ENCODE results near the gene CARD14.
A peak's percentile ranks its signal among the peaks of the same experiment; 100 is the strongest.

The CARD14 gene

DNA sequence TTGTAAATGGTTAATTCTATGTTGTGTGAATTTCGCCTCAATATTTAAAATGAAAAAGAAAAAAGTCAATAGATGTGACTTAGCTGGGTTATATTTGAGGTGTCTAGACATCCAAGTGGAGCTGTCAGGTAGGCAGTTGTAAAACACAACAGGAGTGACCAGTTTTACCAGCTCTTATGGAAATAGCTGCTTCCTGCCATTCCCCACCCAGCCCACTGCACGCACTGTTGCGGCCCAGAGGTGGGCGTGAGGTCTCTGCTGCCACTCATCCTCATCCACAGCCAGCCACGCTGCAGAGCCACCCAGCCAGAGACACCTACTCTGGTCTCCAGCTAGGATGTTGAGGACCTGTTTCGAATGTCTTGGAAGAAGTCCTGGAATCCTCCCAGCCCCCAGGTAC, 3.4 kb upstream of the CARD14 start:
- peaks cover 0 to 3% of the 10 kb centered on the region in 2 donors for H3K27me3 ChIP-seq (ENCODE audit: control insufficient read depth in 2 of 2, insufficient read depth in 2 of 2, low read length in 2 of 2)
- no peaks in the 10 kb centered on the region for H3K9me3 ChIP-seq (ENCODE audit: control insufficient read depth in 2 of 2, low read length in 2 of 2)
- no peak overlapping the region for H3K9ac ChIP-seq (ENCODE audit: low read depth in 1 of 2, low read length in 2 of 2)
- no peaks in the 10 kb centered on the region for H3K36me3 ChIP-seq (ENCODE audit: control insufficient read depth in 2 of 2, insufficient read depth in 2 of 2, low read length in 2 of 2)
- H3K4me3 ChIP-seq (ENCODE audit: low read length in 2 of 2), result no peak overlapping the region
- no peaks in the 10 kb centered on the region for H3K4me1 ChIP-seq (ENCODE audit: control insufficient read depth in 2 of 2, insufficient read depth in 2 of 2, low read length in 2 of 2)
- H3K27ac ChIP-seq (ENCODE audit: low read depth in 2 of 2, low read length in 2 of 2), result no peak overlapping the region

DNA sequence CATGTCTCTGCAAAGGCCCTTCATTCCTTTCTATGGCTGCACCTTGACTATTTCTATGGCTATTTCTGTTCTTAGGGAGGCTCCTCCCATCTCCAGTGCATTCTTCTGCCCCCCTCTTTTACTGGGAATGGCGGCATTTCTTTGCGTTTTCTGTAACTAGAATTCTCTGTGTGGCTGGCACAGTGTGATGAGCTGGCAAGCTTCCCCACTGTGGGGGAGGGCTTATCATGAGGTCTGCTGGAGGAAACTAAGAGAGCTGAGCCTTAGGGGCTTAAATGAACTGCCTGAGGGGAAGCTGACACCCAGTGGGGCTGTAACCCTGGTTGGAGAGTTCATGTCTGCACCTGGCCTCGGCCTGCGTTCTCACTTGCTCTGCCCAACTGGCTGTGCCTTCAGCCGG, 1.5 kb upstream of the CARD14 start:
- H3K36me3 ChIP-seq (ENCODE audit: control insufficient read depth in 2 of 2, insufficient read depth in 2 of 2, low read length in 2 of 2), result no peaks in the 10 kb centered on the region

DNA sequence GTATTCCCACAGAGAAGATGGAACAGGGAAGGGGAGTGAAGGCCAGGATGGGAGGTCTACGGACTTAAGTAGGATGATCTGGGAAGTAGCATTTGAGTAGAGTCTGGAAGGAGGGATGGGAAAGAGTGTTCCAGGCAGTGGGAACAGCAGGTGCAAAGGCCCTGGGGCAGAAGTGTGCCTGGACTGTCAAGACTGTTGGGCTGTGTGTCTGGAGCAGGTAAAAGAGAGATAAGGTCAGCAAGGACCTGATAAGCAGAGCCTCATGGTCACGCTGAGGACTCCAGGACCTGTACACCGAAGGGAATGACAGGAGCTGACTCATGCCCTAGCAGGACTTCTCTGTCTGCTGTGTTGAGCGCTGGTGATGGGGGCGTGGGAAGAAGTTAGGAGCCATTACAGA, 723 bp upstream of the CARD14 start:
- H3K4me1 ChIP-seq (ENCODE audit: control insufficient read depth in 2 of 2, insufficient read depth in 2 of 2, low read length in 2 of 2), result no peaks in the 10 kb centered on the region
- H3K27me3 ChIP-seq (ENCODE audit: control insufficient read depth in 2 of 2, insufficient read depth in 2 of 2, low read length in 2 of 2), result peaks cover 0 to 3% of the 10 kb centered on the region in 2 donors
- no peak overlapping the region for H3K4me3 ChIP-seq (ENCODE audit: low read length in 2 of 2)
- no peaks in the 10 kb centered on the region for H3K36me3 ChIP-seq (ENCODE audit: control insufficient read depth in 2 of 2, insufficient read depth in 2 of 2, low read length in 2 of 2)
- no peak overlapping the region for H3K27ac ChIP-seq (ENCODE audit: low read depth in 2 of 2, low read length in 2 of 2)
- H3K9ac ChIP-seq (ENCODE audit: low read depth in 1 of 2, low read length in 2 of 2), result no peak overlapping the region
- no peaks in the 10 kb centered on the region for H3K9me3 ChIP-seq (ENCODE audit: control insufficient read depth in 2 of 2, low read length in 2 of 2)

More for the DNA sequence above, 1.5 kb upstream of the CARD14 start:
- Histone ChIP-seq H3K27me3 (ENCODE audit: control insufficient read depth in 2 of 2, insufficient read depth in 2 of 2, low read length in 2 of 2) (peaks cover 0 to 3% of the 10 kb centered on the region in 2 donors), H3K9me3 (ENCODE audit: control insufficient read depth in 2 of 2, low read length in 2 of 2) (no peaks in the 10 kb centered on the region), H3K4me3 (ENCODE audit: low read length in 2 of 2) (no peak overlapping the region), H3K4me1 (ENCODE audit: control insufficient read depth in 2 of 2, insufficient read depth in 2 of 2, low read length in 2 of 2) (no peaks in the 10 kb centered on the region), H3K27ac (ENCODE audit: low read depth in 2 of 2, low read length in 2 of 2) (no peak overlapping the region), H3K9ac (ENCODE audit: low read depth in 1 of 2, low read length in 2 of 2) (no peak overlapping the region)

DNA sequence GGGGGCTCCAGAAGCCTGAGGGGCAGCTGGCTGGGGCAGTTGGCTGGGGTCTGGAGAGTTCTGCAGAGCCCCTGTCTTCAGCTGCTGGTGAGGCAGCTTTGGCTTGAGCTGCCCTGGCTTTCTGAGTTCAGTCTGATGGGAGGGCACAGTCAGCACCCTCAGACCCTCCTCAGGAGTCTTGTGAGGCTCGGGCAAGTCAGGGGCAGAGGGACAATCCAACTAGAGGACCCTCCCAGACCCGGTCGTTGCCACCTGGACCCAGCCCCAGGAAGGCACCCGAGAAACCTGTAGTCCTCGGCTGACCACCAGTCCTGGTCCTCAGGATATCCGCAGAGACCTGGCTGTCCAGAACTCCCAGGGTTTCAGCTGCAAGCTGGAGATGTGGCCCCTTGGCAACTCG, 1.9 kb downstream of the CARD14 start:
- Histone ChIP-seq H3K27ac (ENCODE audit: low read depth in 2 of 2, low read length in 2 of 2) (no peak overlapping the region), H3K9ac (ENCODE audit: low read depth in 1 of 2, low read length in 2 of 2) (no peak overlapping the region), H3K36me3 (ENCODE audit: control insufficient read depth in 2 of 2, insufficient read depth in 2 of 2, low read length in 2 of 2) (no peaks in the 10 kb centered on the region), H3K27me3 (ENCODE audit: control insufficient read depth in 2 of 2, insufficient read depth in 2 of 2, low read length in 2 of 2) (peaks cover 0 to 3% of the 10 kb centered on the region in 2 donors), H3K4me1 (ENCODE audit: control insufficient read depth in 2 of 2, insufficient read depth in 2 of 2, low read length in 2 of 2) (no peaks in the 10 kb centered on the region), H3K9me3 (ENCODE audit: control insufficient read depth in 2 of 2, low read length in 2 of 2) (no peaks in the 10 kb centered on the region), H3K4me3 (ENCODE audit: low read length in 2 of 2) (no peak overlapping the region)

DNA sequence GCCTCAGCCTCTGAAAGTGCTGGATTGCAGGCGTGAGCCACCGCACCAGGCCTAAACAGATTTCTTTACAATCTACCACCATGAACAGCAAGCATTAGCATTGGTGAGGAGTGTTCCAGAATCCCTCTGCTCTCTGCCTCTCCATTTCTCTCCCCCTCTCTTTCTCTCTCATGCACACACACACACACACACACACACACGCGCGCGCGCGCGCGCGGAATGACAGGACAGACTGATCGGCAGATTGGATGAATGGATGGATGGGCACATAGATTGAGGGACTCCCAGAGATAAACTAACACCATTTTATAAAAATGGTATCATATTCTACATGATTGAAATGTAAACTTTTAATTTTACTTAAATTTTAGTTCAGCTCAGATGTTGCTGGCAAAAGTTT, 3.3 kb downstream of the CARD14 start:
- H3K9ac ChIP-seq (ENCODE audit: low read depth in 1 of 2, low read length in 2 of 2), result no peak overlapping the region
- peaks cover 0 to 3% of the 10 kb centered on the region in 2 donors for H3K27me3 ChIP-seq (ENCODE audit: control insufficient read depth in 2 of 2, insufficient read depth in 2 of 2, low read length in 2 of 2)
- no peaks in the 10 kb centered on the region for H3K9me3 ChIP-seq (ENCODE audit: control insufficient read depth in 2 of 2, low read length in 2 of 2)
- H3K4me3 ChIP-seq (ENCODE audit: low read length in 2 of 2), result no peak overlapping the region
- no peaks in the 10 kb centered on the region for H3K36me3 ChIP-seq (ENCODE audit: control insufficient read depth in 2 of 2, insufficient read depth in 2 of 2, low read length in 2 of 2)
- no peak overlapping the region for H3K27ac ChIP-seq (ENCODE audit: low read depth in 2 of 2, low read length in 2 of 2)
- peaks cover 0 to 4% of the 10 kb centered on the region in 2 donors for H3K4me1 ChIP-seq (ENCODE audit: control insufficient read depth in 2 of 2, insufficient read depth in 2 of 2, low read length in 2 of 2)

DNA sequence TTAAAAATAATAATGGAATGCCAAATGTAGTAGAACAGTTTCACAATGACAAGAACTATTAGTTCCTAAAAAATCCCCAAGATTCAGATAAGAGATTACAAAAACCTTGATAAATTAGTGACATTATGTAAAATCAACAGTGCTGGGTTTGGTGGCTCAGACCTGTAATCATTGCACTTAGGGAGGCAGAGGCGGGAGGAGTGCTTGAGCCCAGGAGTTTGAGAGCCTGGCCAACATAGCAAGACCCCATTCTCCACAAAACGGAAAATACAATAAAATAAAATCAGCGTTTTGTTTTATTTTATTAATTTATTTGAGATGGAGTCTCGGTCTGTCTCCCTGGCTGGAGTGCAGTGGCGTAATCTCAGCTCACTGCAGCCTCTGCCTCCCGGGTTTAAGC, 4.1 kb downstream of the CARD14 start:
- Histone ChIP-seq H3K36me3 (ENCODE audit: control insufficient read depth in 2 of 2, insufficient read depth in 2 of 2, low read length in 2 of 2) (no peaks in the 10 kb centered on the region), H3K27ac (ENCODE audit: low read depth in 2 of 2, low read length in 2 of 2) (no peak overlapping the region), H3K4me3 (ENCODE audit: low read length in 2 of 2) (no peak overlapping the region), H3K9me3 (ENCODE audit: control insufficient read depth in 2 of 2, low read length in 2 of 2) (no peaks in the 10 kb centered on the region), H3K27me3 (ENCODE audit: control insufficient read depth in 2 of 2, insufficient read depth in 2 of 2, low read length in 2 of 2) (peaks cover 0 to 3% of the 10 kb centered on the region in 2 donors), H3K4me1 (ENCODE audit: control insufficient read depth in 2 of 2, insufficient read depth in 2 of 2, low read length in 2 of 2) (peaks cover 0 to 5% of the 10 kb centered on the region in 2 donors), H3K9ac (ENCODE audit: low read depth in 1 of 2, low read length in 2 of 2) (no peak overlapping the region)

DNA sequence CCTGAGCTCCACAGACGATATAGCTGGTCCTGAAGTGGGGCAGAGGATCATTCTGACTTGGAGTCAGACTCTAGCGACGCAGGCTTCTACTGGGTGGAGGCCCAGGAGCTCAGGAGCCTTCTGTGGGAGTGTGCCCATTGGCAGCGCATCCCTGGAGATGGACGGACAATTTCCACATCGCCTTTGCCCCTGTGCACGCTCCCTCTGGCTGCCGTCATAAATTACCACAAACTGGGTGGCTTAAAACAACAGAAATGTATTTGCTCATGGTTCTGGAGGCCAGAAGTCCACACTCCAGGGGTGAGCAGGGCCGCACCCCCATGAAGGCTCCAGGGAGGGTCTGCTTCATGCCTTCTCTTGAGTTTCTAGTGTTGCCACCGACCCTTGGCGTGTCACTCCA, 6.9 kb downstream of the CARD14 start:
- peaks cover 0 to 2% of the 10 kb centered on the region in 2 donors for H3K27me3 ChIP-seq (ENCODE audit: control insufficient read depth in 2 of 2, insufficient read depth in 2 of 2, low read length in 2 of 2)
- no peak overlapping the region for H3K4me3 ChIP-seq (ENCODE audit: low read length in 2 of 2)
- no peaks in the 10 kb centered on the region for H3K9me3 ChIP-seq (ENCODE audit: control insufficient read depth in 2 of 2, low read length in 2 of 2)
- no peak overlapping the region for H3K27ac ChIP-seq (ENCODE audit: low read depth in 2 of 2, low read length in 2 of 2)
- H3K9ac ChIP-seq (ENCODE audit: low read depth in 1 of 2, low read length in 2 of 2), result no peak overlapping the region
- H3K36me3 ChIP-seq (ENCODE audit: control insufficient read depth in 2 of 2, insufficient read depth in 2 of 2, low read length in 2 of 2), result no peaks in the 10 kb centered on the region
- peaks cover 0 to 5% of the 10 kb centered on the region in 2 donors for H3K4me1 ChIP-seq (ENCODE audit: control insufficient read depth in 2 of 2, insufficient read depth in 2 of 2, low read length in 2 of 2)

DNA sequence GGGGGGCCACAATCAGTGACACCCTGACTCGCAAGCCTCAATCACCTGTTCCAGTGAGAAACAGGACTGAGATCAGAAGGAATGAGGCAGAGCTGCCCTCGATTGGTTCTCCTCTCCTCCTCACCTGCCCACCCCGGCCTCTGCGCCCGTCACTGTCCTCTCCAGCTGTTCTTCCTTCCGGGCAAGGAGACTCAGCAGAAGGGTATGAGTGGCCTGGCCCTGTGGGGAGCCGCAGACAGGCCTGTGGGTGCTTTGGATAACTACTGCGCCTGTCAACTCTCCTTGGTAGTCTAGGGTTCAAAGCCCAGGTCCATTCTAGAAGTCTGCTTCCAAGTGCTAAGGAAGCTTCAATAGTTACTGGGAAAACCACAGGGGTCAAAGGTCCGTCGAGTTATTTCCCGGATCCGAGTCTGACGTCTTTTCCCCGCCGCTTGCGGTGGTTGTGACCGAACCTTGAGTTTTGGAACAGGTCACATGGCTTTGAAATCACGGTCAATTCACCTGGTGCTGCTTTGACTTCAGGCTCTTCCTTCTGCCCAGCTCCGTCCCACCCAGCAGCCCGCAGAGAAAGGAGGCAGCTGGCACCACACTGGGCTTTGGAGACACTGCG, 8.3 kb downstream of the CARD14 start:
- Histone ChIP-seq H3K4me1 (ENCODE audit: control insufficient read depth in 2 of 2, insufficient read depth in 2 of 2, low read length in 2 of 2) (peaks cover 0 to 5% of the 10 kb centered on the region in 2 donors), H3K9ac (ENCODE audit: low read depth in 1 of 2, low read length in 2 of 2) (no peak overlapping the region), H3K27ac (ENCODE audit: low read depth in 2 of 2, low read length in 2 of 2) (no peak overlapping the region), H3K36me3 (ENCODE audit: control insufficient read depth in 2 of 2, insufficient read depth in 2 of 2, low read length in 2 of 2) (no peaks in the 10 kb centered on the region), H3K27me3 (ENCODE audit: control insufficient read depth in 2 of 2, insufficient read depth in 2 of 2, low read length in 2 of 2) (peaks cover 0 to 2% of the 10 kb centered on the region in 2 donors), H3K4me3 (ENCODE audit: low read length in 2 of 2) (peak overlapping the region; percentile 26 to 34), H3K9me3 (ENCODE audit: control insufficient read depth in 2 of 2, low read length in 2 of 2) (no peaks in the 10 kb centered on the region)

DNA sequence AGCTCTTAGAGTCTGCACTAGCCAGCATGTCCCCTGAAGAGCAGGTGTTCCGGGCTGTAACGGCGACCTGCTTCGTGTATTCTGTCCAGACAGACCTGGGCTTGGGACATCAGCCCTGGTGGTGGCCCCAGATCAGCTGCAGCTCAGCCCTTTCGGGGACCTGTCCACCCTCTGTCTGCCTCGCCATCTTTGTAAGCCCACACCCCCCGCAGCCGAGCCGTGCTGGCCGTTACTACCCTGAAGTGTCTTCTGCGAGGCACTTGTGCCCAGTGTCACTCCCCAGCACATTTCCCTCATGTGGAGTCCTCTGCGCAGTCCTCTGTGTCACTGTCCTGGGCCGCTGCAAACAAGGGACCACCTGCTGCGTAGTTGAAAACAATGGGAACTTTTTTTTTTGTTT, 10.4 kb downstream of the CARD14 start:
- Histone ChIP-seq H3K27ac (ENCODE audit: low read depth in 2 of 2, low read length in 2 of 2) (no peak overlapping the region), H3K36me3 (ENCODE audit: control insufficient read depth in 2 of 2, insufficient read depth in 2 of 2, low read length in 2 of 2) (no peaks in the 10 kb centered on the region), H3K4me1 (ENCODE audit: control insufficient read depth in 2 of 2, insufficient read depth in 2 of 2, low read length in 2 of 2) (peaks cover 0 to 5% of the 10 kb centered on the region in 2 donors), H3K27me3 (ENCODE audit: control insufficient read depth in 2 of 2, insufficient read depth in 2 of 2, low read length in 2 of 2) (peaks cover 0 to 2% of the 10 kb centered on the region in 2 donors), H3K4me3 (ENCODE audit: low read length in 2 of 2) (no peak overlapping the region), H3K9ac (ENCODE audit: low read depth in 1 of 2, low read length in 2 of 2) (no peak overlapping the region), H3K9me3 (ENCODE audit: control insufficient read depth in 2 of 2, low read length in 2 of 2) (no peaks in the 10 kb centered on the region)

DNA sequence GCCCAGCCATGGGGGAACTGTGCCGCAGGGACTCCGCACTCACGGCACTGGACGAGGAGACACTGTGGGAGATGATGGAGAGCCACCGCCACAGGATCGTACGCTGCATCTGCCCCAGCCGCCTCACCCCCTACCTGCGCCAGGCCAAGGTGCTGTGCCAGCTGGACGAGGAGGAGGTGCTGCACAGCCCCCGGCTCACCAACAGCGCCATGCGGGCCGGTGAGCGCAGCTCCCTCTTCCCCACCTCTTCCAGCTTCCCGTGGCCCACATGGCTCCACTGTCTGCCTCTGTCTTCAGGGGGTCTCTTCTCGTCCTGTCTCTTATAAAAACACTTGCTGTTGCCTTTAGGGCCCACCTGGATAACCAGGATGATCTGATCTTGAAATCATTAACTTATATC, 11.6 kb downstream of the CARD14 start:
- H3K9ac ChIP-seq (ENCODE audit: low read depth in 1 of 2, low read length in 2 of 2), result no peak overlapping the region
- H3K27ac ChIP-seq (ENCODE audit: low read depth in 2 of 2, low read length in 2 of 2), result no peak overlapping the region
- no peak overlapping the region for H3K4me3 ChIP-seq (ENCODE audit: low read length in 2 of 2)
- peaks cover 0 to 2% of the 10 kb centered on the region in 2 donors for H3K27me3 ChIP-seq (ENCODE audit: control insufficient read depth in 2 of 2, insufficient read depth in 2 of 2, low read length in 2 of 2)
- H3K4me1 ChIP-seq (ENCODE audit: control insufficient read depth in 2 of 2, insufficient read depth in 2 of 2, low read length in 2 of 2), result peaks cover 0 to 5% of the 10 kb centered on the region in 2 donors
- H3K9me3 ChIP-seq (ENCODE audit: control insufficient read depth in 2 of 2, low read length in 2 of 2), result no peaks in the 10 kb centered on the region
- H3K36me3 ChIP-seq (ENCODE audit: control insufficient read depth in 2 of 2, insufficient read depth in 2 of 2, low read length in 2 of 2), result no peaks in the 10 kb centered on the region
